ACHN (cell line): ENCODE data around the gene MAML2.

Experiments
- DNase-seq: peaks from one replicate; pipeline ENCODE4 v3.0.0-alpha.2; 2015
- in situ Hi-C: cut with HindIII; loops from 2 replicates; pipeline ENCODE4 v1.10.0; 2017; ENCODE audit warnings: low sequenced_read_pairs, low pct_ligation_motif_present, low pct_unique_long_range_greater_than_20kb

Gene MAML2

GRCh38 chr11:96322775-96323641 lies 20.0 kb downstream of the MAML2 start:
- DNase-seq = no peak
- in situ Hi-C loops = no loop called here

GRCh38 chr11:96321091-96321490 lies 21.9 kb downstream of the MAML2 start:
- no peak for DNase-seq
- in situ Hi-C loops = no loop called here

DNA sequence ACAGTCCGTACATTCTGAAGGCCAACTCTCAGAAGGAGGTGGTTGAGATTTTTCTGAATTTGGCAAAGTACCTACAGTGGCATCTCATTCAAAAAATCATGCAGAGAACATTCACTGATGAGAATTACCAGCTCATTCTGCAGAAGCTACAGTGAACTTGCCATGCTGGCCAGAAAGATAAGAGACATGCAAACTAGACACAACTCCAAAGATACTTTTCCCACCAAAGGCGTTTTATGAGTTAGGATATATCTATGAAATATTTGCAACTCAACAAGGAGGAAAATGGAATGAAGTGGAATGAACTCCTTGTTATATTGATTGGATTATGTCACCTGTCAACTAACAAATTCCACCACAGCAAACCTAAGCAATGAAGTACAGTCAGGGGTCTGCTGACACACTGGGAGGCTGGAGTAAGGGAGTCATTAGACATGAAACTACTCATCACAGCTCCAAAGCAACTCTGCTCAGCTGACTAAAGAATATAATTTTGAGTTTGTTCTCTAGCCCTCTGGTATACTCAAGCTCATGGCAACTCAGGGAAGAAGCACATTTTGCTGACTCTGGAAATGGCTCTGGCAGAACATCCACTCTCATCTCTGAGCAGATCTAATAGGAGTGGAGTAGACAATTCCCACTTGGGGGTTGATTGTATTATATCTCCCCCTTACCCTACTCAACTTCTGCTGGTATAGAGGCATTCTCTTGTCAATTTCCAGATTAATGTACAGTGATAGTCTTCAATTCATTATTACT lies 22.9 kb downstream of the MAML2 start:
- no peak for DNase-seq

DNA sequence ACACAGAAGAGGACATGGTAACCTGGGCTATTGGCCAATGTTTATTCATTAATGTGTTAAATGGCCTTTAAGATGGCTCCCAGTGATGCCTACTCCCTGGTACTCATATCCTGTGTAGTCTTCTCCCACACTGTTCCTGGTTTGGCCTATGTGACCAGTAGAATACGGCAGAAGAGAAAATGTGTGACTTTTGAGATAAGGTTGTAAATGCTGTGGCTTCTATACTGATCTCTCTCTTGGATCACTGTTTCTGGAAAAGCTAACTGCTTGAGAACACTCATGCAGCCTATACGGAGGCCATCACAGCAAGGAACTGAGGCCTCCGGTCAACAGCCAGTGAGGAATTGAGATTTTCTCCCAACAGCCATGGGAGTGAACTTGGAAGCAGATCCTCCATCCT lies 24.1 kb downstream of the MAML2 start:
- no peak for DNase-seq
- in situ Hi-C loops = no loop called here

More for the DNA sequence above, 22.9 kb downstream of the MAML2 start:
- in situ Hi-C loops = no loop called here

GRCh38 chr11:96318399-96318798 lies 24.6 kb downstream of the MAML2 start:
- in situ Hi-C loops = no loop called here
- DNase-seq = no peak

- DNase-seq = no peak
- in situ Hi-C loops = no loop called here
Measured at GRCh38 chr11:96317985-96318384, 25.0 kb downstream of the MAML2 start.

DNA sequence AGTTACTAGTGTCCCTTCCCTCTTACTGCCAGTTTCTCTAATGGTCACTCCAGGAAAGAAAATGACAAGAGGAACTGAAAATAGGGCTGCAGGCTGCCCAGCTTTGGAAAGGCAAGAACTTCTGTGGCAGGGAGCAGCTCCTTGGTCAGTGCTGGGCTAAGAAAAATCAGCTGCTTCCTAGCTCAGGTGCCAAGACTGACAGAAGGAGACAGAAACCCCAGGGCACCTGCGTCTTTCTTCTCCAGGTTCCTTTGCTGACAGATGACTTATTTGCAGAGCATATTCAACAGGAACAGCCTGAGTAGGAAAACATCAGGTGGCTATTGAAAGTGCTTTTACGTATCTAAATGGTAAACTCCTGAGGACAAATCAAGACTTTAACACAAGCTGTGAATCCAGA lies 25.4 kb downstream of the MAML2 start:
- DNase-seq = no peak

DNA sequence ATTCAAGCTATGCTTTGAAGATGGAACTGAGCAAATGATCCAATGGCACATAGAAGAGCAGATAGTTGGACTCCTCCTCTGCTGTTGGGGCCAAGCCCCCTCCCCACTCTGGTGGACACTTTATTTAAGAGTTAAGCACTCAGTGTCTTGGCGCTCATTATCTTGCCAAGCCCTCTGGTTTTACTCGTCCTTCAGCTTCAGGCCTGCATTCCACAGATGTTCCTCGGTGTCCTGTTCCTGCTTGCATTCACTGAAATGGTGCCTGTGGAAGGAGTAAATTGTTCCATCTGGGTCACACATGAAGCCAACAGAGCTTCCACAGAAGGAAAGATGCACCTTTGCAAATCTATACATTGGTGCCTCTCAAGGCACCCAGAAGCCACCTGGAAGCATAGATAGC lies 26.1 kb downstream of the MAML2 start:
- no peak for DNase-seq
- in situ Hi-C loops = no loop called here

More for the DNA sequence above, 25.4 kb downstream of the MAML2 start:
- in situ Hi-C loops = no loop called here

DNA sequence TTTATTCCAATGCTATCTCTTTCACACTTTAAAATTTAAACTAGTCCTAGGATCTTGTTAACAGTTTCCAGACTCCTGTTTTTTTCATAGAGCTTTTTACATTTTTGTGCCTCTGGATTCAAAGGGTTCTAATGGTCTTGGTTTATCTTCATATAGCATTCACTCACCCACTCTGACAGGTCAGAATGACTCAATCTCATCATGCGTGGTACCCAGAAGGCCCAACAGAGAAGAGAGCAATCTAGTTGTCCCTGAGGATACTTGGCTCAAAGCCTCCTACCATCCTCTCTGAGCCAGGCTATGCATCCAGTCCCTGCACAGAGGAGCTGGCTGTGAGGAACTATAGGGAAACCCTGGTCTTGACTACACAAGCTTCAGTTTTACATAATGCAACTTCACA lies 27.5 kb downstream of the MAML2 start:
- in situ Hi-C loops = no loop called here
- no peak for DNase-seq

DNA sequence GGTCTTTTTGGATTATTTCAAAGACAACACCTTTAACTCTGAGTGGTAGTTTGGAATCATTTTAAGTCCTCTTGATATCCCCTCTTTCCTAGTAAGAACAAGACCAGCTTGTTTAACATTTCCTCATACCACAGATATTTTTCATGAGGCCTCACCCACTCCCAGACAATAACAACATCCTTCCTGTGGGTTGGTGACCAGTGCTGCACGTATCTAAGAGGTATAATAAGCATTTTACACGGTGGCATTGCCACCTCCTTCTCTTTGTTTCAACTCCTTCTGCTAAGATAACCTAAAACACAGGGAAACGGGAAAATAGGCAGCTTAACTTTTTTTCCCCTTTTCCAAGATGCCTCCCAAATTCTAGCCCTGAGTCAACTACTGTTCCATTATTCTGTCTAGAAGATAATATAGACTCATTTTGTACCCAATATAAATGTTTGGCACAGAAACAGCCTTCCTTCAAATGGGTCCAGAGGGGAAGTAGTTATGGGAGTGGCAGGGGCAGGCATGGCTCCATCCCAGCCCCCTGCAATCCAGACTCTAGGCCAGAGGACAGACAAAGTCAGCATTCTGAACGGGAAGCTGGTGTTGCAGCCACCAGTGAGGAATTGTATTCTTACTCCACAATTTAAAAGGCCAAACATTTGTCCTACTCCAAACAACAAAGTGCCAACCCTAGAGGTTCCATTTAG lies 28.5 kb downstream of the MAML2 start:
- DNase-seq = peak; percentile 58

GRCh38 chr11:96313163-96313562 lies 29.8 kb downstream of the MAML2 start:
- no peak for DNase-seq
- in situ Hi-C loops = no loop called here

More for the DNA sequence above, 28.5 kb downstream of the MAML2 start:
- in situ Hi-C loops = no loop called here

- DNase-seq = peak; percentile 38
- in situ Hi-C loops = no loop called here
Measured at GRCh38 chr11:96311120-96311568, 31.9 kb downstream of the MAML2 start.

DNA sequence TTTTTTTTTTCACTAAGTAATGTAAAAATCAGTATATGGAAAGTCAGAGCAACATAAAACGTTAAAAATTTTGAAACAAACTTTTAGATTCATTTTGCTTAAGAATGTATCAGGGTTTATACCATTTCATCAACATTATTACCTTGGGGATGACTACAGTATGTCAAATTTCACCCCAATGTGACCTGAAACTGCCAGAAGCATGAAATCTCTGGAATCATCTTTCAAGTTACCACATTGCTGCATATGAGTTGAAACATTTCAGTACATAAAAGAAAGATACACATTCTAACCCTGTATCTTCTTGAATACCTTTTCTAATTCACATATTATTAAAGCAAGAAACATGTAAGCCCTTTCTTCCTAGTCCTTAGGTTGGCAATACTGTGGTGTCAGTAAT lies 32.8 kb downstream of the MAML2 start:
- in situ Hi-C loops = no loop called here
- no peak for DNase-seq

- no peak for DNase-seq
- in situ Hi-C loops = no loop called here
Measured at GRCh38 chr11:96309643-96310017, 33.4 kb downstream of the MAML2 start.

DNA sequence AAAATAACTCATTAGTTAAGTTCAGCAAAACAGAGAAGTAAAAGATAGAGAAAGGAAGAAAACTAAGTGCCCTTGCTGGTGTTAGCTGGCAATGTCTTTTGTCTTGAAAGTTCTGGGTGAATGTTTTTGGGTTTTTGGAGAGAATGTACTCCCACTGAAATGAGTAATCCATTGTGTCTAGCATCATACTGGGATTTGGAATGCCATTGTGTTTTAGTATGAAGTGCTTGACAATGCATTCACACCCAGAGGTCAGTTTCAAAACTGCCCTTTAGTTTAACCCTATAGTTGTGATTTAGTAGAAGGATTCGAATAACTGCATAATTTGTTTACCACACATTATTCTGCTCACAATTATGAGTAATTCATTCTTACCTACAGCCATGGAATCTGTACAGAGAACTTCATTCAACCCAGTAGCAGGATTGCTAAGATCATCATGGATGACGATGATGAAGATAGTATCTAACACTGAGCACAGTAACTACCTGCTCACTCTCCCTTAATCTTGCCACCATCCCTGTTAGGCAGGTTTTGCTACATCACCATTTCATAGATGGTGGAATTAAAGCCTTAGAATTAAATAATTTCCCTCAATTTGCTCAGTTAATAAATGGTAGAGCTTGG lies 33.9 kb downstream of the MAML2 start:
- in situ Hi-C loops = no loop called here
- DNase-seq = no peak

GRCh38 chr11:96307776-96308140 lies 35.2 kb downstream of the MAML2 start:
- in situ Hi-C loops = no loop called here

DNA sequence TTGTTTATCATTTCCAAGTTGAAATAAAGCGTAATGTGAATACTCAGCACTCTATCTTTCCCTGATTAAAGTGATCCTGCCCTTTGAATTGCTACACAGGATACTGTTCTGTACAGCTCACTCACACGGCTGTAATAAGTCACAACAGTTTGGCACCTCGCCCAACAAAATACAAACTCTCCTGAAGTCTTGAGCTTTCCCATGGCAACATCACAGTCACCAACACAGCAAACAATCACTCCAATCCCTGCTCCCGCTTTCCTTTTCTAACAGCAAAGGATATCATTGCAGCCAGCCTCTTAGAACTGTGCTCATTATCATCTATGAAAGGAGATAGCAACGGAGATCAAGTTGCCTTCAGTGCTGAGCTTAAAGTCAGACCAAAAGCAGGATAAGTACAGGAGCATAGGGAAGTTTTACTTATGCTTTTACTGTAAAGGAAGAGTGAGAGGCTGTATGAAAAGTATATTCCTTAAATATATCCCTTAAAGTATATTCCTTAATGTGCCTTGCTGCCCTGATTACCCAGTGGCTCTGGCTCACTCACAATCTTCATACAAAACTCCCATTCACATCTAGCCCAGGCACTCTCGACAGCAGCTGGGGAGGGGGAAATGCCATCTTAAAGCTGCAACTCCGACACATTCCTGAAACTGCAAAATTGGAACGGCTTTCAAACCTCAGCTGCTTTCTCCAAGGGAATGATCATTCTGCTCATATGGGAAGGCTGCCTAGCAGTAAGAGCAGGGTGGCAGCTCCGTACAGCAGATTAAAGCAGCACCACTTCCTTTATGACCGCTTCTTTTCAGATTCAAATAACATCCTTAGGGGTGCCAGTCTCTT lies 35.8 kb downstream of the MAML2 start:
- DNase-seq = peak; percentile 94
- in situ Hi-C loops = no loop called here

More at GRCh38 chr11:96307776-96308140, 35.2 kb downstream of the MAML2 start:
- peak; percentile 77 for DNase-seq

DNA sequence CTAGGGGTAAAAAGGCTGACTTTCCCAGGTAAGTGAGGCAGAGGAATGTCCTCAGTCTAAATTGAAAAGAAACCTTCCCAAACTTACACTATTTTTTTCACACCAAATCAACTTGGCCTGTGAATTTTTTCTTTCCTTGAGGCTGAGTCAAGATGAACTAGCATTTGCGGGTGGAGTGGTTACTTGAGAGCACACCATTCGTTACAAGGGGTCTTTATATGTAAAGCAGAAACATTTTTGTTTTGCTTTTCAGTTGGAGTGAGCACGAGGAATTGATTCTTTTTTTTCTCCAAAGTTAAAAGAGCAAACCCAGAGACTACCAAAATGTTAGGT lies 36.4 kb downstream of the MAML2 start:
- in situ Hi-C loops = no loop called here
- DNase-seq = no peak
